ENCODE data around the gene MFSD12.
A peak's percentile ranks its signal among the peaks of the same experiment; 100 is the strongest.

The MFSD12 gene

GRCh38 chr19:3537438-3538240 is 19.7 kb downstream of the MFSD12 start:
- no peaks in the 10 kb centered on the region for H3K4me1 ChIP-seq (ENCODE audit: insufficient read depth, poor library complexity, severe bottlenecking)
- H3K27me3 ChIP-seq (ENCODE audit: insufficient read depth, poor library complexity, severe bottlenecking): no peaks in the 10 kb centered on the region
- ATAC-seq (ENCODE audit: low read depth) (peak; percentile 26; the same call in 2 of the 3 replicates), DNase-seq (ENCODE audit: low spot score) (no peak)
- H3K9me3 ChIP-seq (ENCODE audit: severe bottlenecking): no peaks in the 10 kb centered on the region
- TF ChIP-seq CTCF (IDR thresholded peaks at IDR 0.05; ENCODE audit: poor library complexity, severe bottlenecking): no peak
- H3K27ac ChIP-seq (ENCODE audit: poor library complexity, severe bottlenecking): no peak overlapping the region
- peaks cover 23% of the 10 kb centered on the region for H3K36me3 ChIP-seq (ENCODE audit: low read depth)
- no peak overlapping the region for H3K4me3 ChIP-seq (ENCODE audit: severe bottlenecking)

GRCh38 chr19:3537101-3537437 is 20.3 kb downstream of the MFSD12 start:
- no peak; the same call in 2 of the 3 replicates for ATAC-seq (ENCODE audit: low read depth)
- Histone ChIP-seq H3K4me3 (ENCODE audit: severe bottlenecking) (no peak overlapping the region), H3K36me3 (ENCODE audit: low read depth) (peaks cover 25% of the 10 kb centered on the region), H3K9me3 (ENCODE audit: severe bottlenecking) (no peaks in the 10 kb centered on the region), H3K27ac (ENCODE audit: poor library complexity, severe bottlenecking) (no peak overlapping the region), H3K27me3 (ENCODE audit: insufficient read depth, poor library complexity, severe bottlenecking) (no peaks in the 10 kb centered on the region), H3K4me1 (ENCODE audit: insufficient read depth, poor library complexity, severe bottlenecking) (no peaks in the 10 kb centered on the region)
- DNase-seq (ENCODE audit: low spot score): no peak
- no peak for TF ChIP-seq CTCF (IDR thresholded peaks at IDR 0.05; ENCODE audit: poor library complexity, severe bottlenecking)

- Histone ChIP-seq H3K27ac (ENCODE audit: poor library complexity, severe bottlenecking) (no peak overlapping the region), H3K27me3 (ENCODE audit: insufficient read depth, poor library complexity, severe bottlenecking) (no peaks in the 10 kb centered on the region), H3K9me3 (ENCODE audit: severe bottlenecking) (no peaks in the 10 kb centered on the region), H3K4me1 (ENCODE audit: insufficient read depth, poor library complexity, severe bottlenecking) (no peaks in the 10 kb centered on the region), H3K4me3 (ENCODE audit: severe bottlenecking) (no peak overlapping the region), H3K36me3 (ENCODE audit: low read depth) (peaks cover 27% of the 10 kb centered on the region)
- ATAC-seq (ENCODE audit: low read depth) (no peak), DNase-seq (ENCODE audit: low spot score) (no peak)
- no peak for TF ChIP-seq CTCF (IDR thresholded peaks at IDR 0.05; ENCODE audit: poor library complexity, severe bottlenecking)
Measured at GRCh38 chr19:3536429-3537100, 20.8 kb downstream of the MFSD12 start.

- TF ChIP-seq CTCF (IDR thresholded peaks at IDR 0.05; ENCODE audit: poor library complexity, severe bottlenecking): no peak
- H3K27me3 ChIP-seq (ENCODE audit: insufficient read depth, poor library complexity, severe bottlenecking): no peaks in the 10 kb centered on the region
- no peak for ATAC-seq (ENCODE audit: low read depth)
- DNase-seq (ENCODE audit: low spot score): no peak
- H3K27ac ChIP-seq (ENCODE audit: poor library complexity, severe bottlenecking): no peak overlapping the region
- H3K4me3 ChIP-seq (ENCODE audit: severe bottlenecking): no peak overlapping the region
- peaks cover 33% of the 10 kb centered on the region for H3K36me3 ChIP-seq (ENCODE audit: low read depth)
- no peaks in the 10 kb centered on the region for H3K9me3 ChIP-seq (ENCODE audit: severe bottlenecking)
- H3K4me1 ChIP-seq (ENCODE audit: insufficient read depth, poor library complexity, severe bottlenecking): no peaks in the 10 kb centered on the region
Measured at GRCh38 chr19:3535981-3536380, 21.4 kb downstream of the MFSD12 start.

GRCh38 chr19:3535563-3535965 is 21.8 kb downstream of the MFSD12 start:
- Histone ChIP-seq H3K4me1 (ENCODE audit: insufficient read depth, poor library complexity, severe bottlenecking) (no peaks in the 10 kb centered on the region), H3K9me3 (ENCODE audit: severe bottlenecking) (no peaks in the 10 kb centered on the region), H3K27me3 (ENCODE audit: insufficient read depth, poor library complexity, severe bottlenecking) (no peaks in the 10 kb centered on the region), H3K4me3 (ENCODE audit: severe bottlenecking) (no peak overlapping the region), H3K36me3 (ENCODE audit: low read depth) (peaks cover 33% of the 10 kb centered on the region), H3K27ac (ENCODE audit: poor library complexity, severe bottlenecking) (no peak overlapping the region)
- TF ChIP-seq CTCF (IDR thresholded peaks at IDR 0.05; ENCODE audit: poor library complexity, severe bottlenecking): no peak
- DNase-seq (ENCODE audit: low spot score): no peak
- no peak for ATAC-seq (ENCODE audit: low read depth)
